HG03354 (cell line): ENCODE results near the gene LPP.
"Not testable (repeated sequence)": the region's sequence is repeated elsewhere in the genome, so short reads cannot be mapped to it uniquely, and the experiment has no call there.

Experiments used
- ATAC-seq: cut with Tn5 transposase; IDR thresholded peaks from one replicate; pipeline ENCODE4 v1.9.1; 2021; ENCODE audit warnings: mild to moderate bottlenecking; ENCODE audit not compliant: unreplicated experiment, poor library complexity, severe bottlenecking

LPP gene

GRCh38 chr3:188617988-188618701, 464.2 kb downstream of the LPP start:
- no peak for ATAC-seq

GRCh38 chr3:188620752-188621151, 466.8 kb downstream of the LPP start:
- no peak for ATAC-seq

- no peak for ATAC-seq
Observed at GRCh38 chr3:188624384-188624783, 470.4 kb downstream of the LPP start.

DNA sequence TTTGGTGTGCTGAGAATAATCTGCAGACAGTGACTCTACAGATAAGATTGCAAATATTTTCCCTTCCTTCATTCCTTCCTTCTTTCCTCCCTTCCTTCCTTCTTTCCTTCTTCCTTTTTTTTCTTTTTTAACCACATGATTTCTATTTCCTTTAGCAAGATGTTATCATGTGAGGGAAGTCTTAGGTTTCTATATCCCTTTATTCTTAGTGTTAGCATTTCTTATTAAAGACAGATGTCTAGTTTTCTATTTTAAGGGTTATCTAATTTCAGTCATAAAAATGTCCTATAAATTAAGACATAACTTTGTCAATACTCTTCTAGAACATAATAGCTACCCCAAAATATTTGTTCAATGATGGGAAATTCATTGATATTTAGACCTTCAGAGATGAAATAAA, 470.9 kb downstream of the LPP start:
- no peak for ATAC-seq

- ATAC-seq: no peak
Observed at GRCh38 chr3:188627652-188628051, 473.7 kb downstream of the LPP start.

DNA sequence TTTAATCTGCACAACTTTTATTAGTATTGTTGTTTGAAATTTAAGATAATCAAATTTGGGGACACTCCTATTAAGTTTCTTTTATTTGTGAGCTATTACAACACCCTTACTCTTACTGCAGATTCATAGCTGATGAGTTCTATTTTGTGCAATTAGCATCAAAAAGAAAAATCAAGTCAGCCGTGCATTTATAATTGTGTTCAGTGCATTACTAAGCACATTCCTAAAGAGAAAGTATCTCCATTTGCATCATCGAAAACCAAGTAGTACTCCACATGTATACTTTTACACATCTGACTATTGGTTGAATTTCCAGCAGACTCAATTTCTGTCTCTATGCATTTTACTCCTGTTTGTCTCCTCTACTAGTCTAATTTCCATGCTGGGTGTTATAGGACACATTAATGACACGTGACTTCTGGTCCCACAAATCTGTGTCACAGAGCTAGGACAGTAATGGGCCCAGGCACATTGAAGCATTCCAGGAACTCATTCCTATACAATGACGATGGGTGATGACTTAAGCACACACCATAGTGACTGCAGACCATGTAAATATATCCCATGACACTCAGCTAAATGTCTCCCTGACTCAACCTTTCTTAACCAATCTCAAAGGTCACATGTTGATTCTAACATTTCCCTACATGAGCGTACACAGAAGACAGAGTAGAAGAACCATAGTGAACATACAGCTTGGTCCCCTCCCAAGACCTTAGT, 477.5 kb downstream of the LPP start:
- ATAC-seq: no peak

GRCh38 chr3:188633206-188633605, 479.2 kb downstream of the LPP start:
- no peak for ATAC-seq

DNA sequence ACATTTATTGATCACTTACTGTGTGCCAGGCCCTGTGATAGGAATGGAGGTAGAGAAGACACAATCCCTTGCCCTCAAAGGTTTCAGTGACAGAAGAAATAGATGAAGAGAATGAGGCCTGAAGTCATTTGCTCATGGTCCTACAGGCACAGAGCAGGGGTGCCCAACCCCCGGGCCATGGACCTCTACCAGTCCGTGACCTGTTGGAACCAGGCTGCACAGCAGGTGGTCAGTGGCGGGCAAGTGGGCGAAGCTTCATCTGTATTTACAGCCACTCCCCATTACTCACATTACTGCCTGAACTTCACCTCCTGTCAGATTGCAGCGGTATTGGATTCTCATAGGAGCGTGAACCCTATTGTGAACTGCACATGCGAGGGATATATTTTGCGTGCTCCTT, 480.3 kb downstream of the LPP start:
- ATAC-seq: no peak

DNA sequence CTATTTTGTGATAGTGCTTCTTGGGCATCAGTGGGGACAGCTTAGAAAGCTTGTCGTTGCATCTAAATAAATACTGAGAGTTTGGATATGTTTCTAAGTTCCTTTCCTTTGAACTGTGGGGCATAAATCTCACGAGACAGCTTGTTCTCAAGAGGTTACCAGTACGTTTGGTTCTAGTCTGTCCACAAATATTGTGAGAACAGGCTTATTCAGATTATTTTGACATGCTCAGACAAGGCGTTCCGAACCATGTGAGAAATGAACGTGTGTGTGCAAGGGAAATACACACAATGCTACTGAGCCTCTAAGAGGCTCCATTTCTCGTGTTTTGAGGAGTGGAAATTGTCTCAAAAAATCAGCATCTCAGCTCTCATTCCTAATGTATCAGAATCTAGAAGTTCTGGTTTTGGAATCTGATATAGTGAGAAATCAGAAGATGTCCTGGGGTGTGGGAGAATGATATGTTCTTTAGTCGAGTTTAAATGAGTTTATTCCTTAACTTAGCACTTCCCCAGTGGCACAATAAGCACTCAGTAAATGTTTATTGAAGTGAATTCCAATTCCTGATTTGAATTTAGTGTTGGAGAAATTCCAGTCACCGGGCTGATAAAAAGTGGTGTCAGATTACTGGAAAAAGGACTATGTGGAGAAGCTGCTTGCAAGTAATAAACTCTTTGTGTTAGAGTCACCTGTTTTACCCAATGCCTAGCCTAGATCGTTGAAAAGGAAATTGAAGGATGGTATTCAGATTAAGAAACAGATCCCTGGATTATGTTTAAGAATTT, 481.5 kb downstream of the LPP start:
- no peak for ATAC-seq

GRCh38 chr3:188636292-188636691, 482.3 kb downstream of the LPP start:
- ATAC-seq: not testable (repeated sequence)

- ATAC-seq: no peak
Observed at GRCh38 chr3:188641076-188641475, 487.1 kb downstream of the LPP start.

- ATAC-seq: no peak
Observed at GRCh38 chr3:188643736-188644135, 489.8 kb downstream of the LPP start.

DNA sequence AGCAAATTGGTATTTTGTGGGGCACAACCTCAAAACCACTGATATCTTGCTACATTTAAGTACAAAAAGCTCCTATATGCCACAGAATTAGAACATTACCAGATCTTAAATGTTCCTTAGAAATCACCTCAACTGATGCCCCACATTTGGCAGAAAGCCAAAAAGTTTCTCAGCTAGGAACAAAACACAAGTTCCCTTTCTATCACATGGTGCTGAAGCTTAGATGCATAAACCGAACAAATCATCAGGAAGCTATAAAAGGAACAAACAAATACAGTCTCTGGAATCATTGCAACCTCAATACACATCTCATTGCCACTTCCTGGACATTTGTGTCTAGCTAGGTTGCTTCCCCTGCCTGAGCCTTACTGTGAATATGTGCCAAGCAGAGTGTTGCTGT, 492.6 kb downstream of the LPP start:
- no peak for ATAC-seq

DNA sequence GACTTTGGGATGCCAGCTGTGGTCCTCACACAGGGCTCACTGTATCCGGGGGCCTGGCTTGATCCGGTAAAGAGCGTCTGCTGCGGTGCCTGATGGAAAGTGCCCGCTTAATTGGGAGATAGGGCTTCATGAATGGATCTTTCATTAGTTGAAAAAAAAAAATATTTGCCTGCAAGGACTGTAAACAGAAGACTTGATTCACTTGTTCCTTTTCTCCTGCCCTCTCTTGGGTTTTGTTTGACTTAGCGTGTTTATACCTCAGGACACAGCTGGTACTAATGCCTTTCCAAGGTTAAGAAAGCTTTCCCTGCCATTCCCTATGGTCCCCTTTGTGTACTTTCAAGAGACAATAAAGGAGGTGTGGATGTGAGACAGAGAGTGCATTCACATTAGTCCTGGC, 493.3 kb downstream of the LPP start:
- ATAC-seq: no peak

DNA sequence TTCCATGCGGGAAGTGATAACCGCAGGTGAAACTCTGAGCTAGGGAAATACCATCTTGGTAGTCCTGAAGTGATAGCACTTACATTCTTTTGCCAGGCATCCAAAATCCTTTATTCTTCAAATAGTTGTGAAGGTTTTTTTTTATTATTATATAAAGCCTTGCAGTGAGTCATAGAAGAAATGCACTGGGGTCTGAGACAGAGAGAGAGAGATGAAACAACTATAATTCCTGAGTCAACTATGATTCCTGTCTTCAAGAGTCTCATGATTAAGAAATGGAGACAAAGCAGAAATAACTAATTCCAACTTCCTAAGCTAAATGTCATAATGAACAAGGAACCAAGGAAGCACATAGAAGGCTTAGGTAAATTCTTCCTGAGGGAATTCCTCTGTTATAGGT, 495.6 kb downstream of the LPP start:
- ATAC-seq: no peak

DNA sequence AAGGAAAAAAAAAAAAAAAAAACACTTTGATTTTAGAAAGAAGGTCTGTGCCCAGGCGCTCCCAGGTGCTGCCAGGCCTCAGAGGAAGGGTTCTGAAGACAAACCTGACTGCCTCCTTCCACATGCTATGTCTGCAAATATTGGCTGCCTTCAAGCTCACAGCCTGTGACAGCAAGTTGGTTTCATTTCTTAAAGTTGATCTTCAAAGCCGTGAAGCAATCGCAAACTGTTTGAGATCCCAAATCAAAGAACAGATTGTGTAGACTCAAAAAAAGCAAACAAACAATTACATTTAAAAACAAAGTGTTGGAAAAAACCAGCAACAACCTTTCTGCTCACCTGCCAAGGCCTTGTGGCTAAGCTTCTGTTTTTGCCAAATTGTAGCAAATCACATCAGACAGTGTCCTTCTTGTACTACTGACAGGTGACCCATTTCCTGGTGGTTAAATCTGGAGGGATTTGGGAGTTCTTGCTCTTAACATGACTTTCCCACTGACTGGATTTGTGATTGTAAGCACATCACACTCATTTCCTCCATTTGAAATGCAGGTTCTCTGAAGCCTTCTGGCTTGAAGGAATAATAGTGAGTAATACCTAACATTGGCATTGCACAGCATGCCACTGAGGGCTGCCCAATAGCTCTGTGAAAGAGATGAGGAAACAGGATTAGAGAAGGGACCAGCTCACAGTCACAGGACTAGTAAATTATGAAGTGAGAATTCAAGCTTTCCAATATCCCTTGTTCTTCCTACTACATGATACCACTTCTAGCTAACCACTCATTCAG, 502.4 kb downstream of the LPP start:
- no peak for ATAC-seq

DNA sequence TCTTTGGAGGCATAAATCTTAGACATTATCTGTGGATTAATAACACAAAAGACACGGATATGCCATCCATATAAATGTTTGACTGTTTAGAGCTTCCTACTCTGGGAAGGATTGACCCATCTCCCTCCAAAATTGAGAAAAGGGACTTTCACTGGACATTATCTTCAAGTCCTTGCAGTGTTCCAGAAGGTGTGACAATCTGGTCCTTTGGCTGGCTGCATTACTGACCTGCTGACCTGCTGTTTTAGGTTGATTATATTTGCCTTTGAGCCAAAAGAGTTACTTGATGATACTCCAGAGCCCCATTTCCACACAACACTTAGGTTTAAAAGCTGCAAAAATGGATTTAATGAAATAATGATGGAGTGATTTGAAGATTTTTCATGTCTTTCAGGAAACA, 504.6 kb downstream of the LPP start:
- ATAC-seq: no peak

DNA sequence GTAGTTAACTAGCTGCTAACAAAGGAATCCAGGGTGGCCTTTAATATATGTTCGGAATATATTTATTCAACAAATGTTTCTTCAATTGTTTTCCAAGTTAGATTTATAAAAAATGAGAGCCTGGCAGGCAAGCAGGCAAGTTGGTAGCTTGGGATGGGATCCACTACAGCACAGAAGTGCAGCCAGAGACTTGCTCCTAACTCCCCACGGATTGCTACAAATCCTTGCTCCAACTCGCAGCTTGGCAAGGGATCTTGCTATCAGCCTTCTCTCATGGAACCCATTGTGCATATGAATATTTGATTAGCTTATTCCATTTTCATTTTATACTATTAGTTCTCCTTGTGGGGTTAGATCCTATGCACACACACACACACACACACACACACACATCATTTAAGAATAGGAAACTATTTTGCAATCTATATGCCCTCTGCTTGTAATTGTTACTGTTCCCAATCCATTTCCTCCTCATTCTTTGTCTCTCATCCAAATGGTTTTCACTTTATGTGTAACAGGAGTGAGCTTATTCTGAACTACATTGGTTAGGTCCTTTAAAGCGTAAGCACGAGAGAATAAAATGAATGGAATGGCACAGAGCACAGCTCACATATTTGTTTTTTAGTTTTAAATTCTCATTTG, 505.6 kb downstream of the LPP start:
- no peak for ATAC-seq

DNA sequence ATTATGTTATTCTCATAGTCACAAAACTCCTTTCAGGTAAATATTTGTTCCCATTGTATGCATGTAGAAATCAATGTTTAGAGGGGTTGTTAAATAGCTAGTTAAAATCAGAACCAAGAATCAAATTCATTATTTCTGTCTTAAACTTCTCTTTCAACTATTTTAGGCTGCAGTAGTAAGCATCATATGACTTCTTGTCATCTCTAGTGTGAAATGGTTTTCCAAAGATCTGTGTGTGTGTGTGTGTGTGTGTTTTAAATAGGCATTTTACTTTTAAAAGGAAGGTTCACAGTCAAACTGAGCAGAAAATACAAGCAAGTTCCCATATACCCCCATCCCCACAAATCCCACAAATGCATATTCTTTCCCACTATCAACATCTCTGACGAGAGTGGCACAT, 506.5 kb downstream of the LPP start:
- ATAC-seq: no peak

DNA sequence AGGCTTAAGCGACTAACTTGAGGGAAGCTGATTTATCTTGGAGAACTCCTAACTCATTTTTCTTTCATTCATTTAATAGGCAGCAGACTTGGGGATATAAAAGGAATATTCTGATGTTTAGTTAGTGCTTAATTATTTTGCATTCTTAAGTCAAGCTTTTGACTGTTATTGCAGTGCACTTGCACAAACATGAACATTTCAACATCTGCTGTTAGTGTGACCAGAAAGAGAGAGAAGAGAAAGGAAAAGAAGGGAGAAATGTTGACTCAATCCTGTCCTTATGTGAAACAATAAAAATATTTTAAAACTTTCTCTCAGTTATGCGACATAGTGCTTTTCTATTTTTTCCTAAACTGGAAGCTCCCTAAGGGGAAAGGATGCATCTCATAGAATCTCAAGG, 507.8 kb downstream of the LPP start:
- ATAC-seq: no peak
